ENCODE results near the gene RPL19. TPM values are rescaled to one million over a fixed set of nuclear protein-coding genes. Genes with fewer than 3 reads are reported as not detected.

The RPL19 gene
- total and polyA plus RNA-seq, 2 experiments from 2014 or later = 806 to 1,924 TPM

DNA sequence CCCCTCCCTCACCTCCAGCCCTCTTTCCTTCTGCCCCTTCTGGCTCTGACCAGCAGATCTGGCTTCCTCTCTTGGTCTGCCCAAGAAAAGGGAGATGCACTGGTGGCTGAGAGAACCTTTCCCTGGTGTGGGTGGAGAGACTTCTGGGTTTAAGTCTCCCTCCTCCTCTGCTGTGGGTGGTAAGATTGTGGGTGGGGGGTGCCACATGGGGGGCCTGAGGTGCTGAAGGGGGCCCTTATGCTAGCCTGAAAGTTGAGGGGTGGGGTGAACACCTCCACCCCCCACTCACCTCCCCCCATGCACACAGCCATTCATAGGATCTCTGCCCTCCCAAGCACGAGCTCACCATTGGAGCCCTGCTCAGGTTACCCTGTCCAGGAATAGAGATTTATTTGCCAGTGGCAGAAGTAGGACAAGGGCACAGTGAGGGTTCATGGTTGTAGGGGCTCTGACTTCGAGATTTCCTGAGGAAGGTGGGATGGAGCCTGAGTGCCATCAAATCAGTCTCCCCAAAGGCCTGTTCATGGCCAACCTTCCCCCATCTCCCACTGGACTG lies 27.4 kb downstream of the RPL19 start:
- TF ChIP-seq EZH2phosphoT487 (IDR thresholded peaks at IDR 0.05; ENCODE audit: low read depth, severe bottlenecking, unreplicated experiment) = no peak
- no peak for TF ChIP-seq EZH2 (IDR thresholded peaks at IDR 0.05; ENCODE audit: borderline replicate concordance)
- TF ChIP-seq, protein P1, sequence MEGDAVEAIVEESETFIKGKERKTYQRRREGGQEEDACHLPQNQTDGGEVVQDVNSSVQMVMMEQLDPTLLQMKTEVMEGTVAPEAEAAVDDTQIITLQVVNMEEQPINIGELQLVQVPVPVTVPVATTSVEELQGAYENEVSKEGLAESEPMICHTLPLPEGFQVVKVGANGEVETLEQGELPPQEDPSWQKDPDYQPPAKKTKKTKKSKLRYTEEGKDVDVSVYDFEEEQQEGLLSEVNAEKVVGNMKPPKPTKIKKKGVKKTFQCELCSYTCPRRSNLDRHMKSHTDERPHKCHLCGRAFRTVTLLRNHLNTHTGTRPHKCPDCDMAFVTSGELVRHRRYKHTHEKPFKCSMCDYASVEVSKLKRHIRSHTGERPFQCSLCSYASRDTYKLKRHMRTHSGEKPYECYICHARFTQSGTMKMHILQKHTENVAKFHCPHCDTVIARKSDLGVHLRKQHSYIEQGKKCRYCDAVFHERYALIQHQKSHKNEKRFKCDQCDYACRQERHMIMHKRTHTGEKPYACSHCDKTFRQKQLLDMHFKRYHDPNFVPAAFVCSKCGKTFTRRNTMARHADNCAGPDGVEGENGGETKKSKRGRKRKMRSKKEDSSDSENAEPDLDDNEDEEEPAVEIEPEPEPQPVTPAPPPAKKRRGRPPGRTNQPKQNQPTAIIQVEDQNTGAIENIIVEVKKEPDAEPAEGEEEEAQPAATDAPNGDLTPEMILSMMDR (IDR thresholded peaks at IDR 0.05; ENCODE audit: poor library complexity) = no peak
- Histone ChIP-seq H3K4me3 (no peak overlapping the region), H3K9me2 (replicated peaks; ENCODE audit: insufficient read depth) (no peaks in the 10 kb centered on the region), H3K36me3 (replicated peaks; ENCODE audit: insufficient read depth, low read depth) (no peaks in the 10 kb centered on the region), H3K4me1 (ENCODE audit: insufficient read depth) (peaks cover 10% of the 10 kb centered on the region), H3K27ac (no peak overlapping the region), H3K27me3 (peaks cover 54% of the 10 kb centered on the region), H2AFZ (no peak overlapping the region), H3K4me2 (no peak overlapping the region), H3K9me3 (ENCODE audit: low read depth) (no peaks in the 10 kb centered on the region), H3K79me2 (no peaks in the 10 kb centered on the region), H4K20me1 (ENCODE audit: insufficient read depth, poor library complexity, severe bottlenecking) (no peaks in the 10 kb centered on the region)
- 81% methylated on average over 2 of the region's 2 CpGs for WGBS (ENCODE audit: low lambda C conversion rate, missing lambda C conversion rate)
- DNase-seq (ENCODE audit: low spot score) = no peak

DNA sequence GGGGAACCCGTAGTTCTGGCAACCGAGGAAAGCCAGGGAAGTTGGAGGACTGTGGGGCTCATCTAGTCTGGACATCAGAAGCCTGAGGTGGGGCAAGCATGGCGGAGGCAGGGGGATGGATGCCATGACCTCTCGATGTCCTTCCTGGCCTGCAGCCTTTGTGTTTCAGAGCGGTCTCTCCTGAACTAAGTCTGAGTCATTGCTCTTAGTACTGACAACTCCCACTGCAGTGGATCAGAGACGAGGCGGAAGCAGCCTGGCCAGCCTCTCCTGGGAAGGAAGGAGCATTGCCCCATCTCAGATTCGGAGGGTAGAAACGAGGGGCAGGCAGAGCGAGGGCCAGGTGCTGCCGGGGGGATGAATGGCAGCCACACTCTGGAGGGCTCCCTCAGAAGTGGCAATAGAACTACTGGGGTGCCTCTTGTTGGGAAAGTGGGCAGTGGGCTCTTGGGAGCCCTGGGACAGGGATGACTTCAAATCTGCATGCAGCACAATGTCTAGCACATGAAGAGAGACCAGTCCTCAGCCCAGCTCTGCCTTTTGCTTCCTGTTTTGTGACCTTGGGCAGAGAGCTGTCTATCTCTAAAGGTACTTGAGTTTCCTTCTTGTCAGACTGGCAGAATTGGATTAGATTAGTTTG lies 29.3 kb downstream of the RPL19 start:
- no peak overlapping the region for H2AFZ ChIP-seq

DNA sequence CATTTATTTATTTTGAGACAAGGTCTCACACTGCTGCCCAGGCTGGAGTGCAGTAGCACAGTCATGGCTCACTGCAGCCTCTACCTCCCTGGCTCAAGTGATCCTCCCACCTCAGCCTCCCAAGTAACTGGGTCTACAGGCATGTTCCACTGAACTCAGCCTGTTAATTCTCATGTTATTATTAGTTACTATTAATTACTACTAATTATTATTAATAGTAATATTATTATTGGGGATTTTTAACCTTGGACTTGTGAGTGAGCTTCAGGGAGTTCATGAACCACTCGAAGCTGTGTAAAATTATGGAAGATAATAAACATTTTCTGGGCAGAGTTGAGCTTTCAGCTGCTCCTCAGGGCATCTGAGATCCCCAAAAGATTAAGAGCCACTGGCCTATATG lies 30.3 kb downstream of the RPL19 start:
- 28% methylated on average over 1 of the region's 1 CpG for WGBS (ENCODE audit: low lambda C conversion rate, missing lambda C conversion rate)
- H3K27ac ChIP-seq = no peak overlapping the region
- no peaks in the 10 kb centered on the region for H3K79me2 ChIP-seq
- TF ChIP-seq EZH2phosphoT487 (IDR thresholded peaks at IDR 0.05; ENCODE audit: low read depth, severe bottlenecking, unreplicated experiment) = no peak
- TF ChIP-seq, protein P1 (IDR thresholded peaks at IDR 0.05; ENCODE audit: poor library complexity) = no peak
- TF ChIP-seq EZH2 (IDR thresholded peaks at IDR 0.05; ENCODE audit: borderline replicate concordance) = no peak
- peaks cover 6% of the 10 kb centered on the region for H3K4me1 ChIP-seq (ENCODE audit: insufficient read depth)
- H3K9me3 ChIP-seq (ENCODE audit: low read depth) = no peaks in the 10 kb centered on the region
- H4K20me1 ChIP-seq (ENCODE audit: insufficient read depth, poor library complexity, severe bottlenecking) = no peaks in the 10 kb centered on the region
- no peak for DNase-seq (ENCODE audit: low spot score)
- no peak overlapping the region for H2AFZ ChIP-seq
- no peaks in the 10 kb centered on the region for H3K36me3 ChIP-seq (replicated peaks; ENCODE audit: insufficient read depth, low read depth)
- H3K4me3 ChIP-seq = no peak overlapping the region
- no peak overlapping the region for H3K4me2 ChIP-seq
- H3K27me3 ChIP-seq = peaks cover 25% of the 10 kb centered on the region
- no peaks in the 10 kb centered on the region for H3K9me2 ChIP-seq (replicated peaks; ENCODE audit: insufficient read depth)

More for the DNA sequence above, 29.3 kb downstream of the RPL19 start:
- Histone ChIP-seq H3K9me3 (ENCODE audit: low read depth) (no peaks in the 10 kb centered on the region), H3K27me3 (peaks cover 35% of the 10 kb centered on the region), H3K79me2 (no peaks in the 10 kb centered on the region), H3K4me3 (no peak overlapping the region), H3K4me1 (ENCODE audit: insufficient read depth) (peaks cover 10% of the 10 kb centered on the region), H3K27ac (no peak overlapping the region), H4K20me1 (ENCODE audit: insufficient read depth, poor library complexity, severe bottlenecking) (no peaks in the 10 kb centered on the region), H3K4me2 (no peak overlapping the region), H3K36me3 (replicated peaks; ENCODE audit: insufficient read depth, low read depth) (no peaks in the 10 kb centered on the region), H3K9me2 (replicated peaks; ENCODE audit: insufficient read depth) (no peaks in the 10 kb centered on the region)
- TF ChIP-seq EZH2 (IDR thresholded peaks at IDR 0.05; ENCODE audit: borderline replicate concordance) (no peak), EZH2phosphoT487 (IDR thresholded peaks at IDR 0.05; ENCODE audit: low read depth, severe bottlenecking, unreplicated experiment) (no peak)
- TF ChIP-seq, protein P1 (IDR thresholded peaks at IDR 0.05; ENCODE audit: poor library complexity) = no peak
- WGBS (ENCODE audit: low lambda C conversion rate, missing lambda C conversion rate) = 75% methylated on average over 11 of the region's 11 CpGs
- no peak for DNase-seq (ENCODE audit: low spot score)
